OCI-LY7 (cell line): ENCODE measurements around the gene E2F2.

ENCODE experiments used
- CTCF ChIP-seq: fragments of 200-600 bp; sonication (generic); conservative IDR thresholded peaks from 2 replicates; pipeline ENCODE4 v1.5.1; 2014; ENCODE audit warnings: mild to moderate bottlenecking, antibody characterized with exemption, low read length, moderate library complexity, mixed read lengths
- EZH2phosphoT487 ChIP-seq: fragments of 200-600 bp; sonication (generic); IDR thresholded peaks from 2 replicates; pipeline ENCODE4 v1.6.1; 2018; ENCODE audit warnings: low read depth, borderline replicate concordance, mild to moderate bottlenecking, mixed run types, antibody characterized with exemption, low read length, moderate library complexity, mixed read lengths

GRCh38 chr1:23555986-23556634 lies 25.1 kb upstream of the E2F2 start:
- TF ChIP-seq CTCF, result no peak
- no peak for TF ChIP-seq EZH2phosphoT487
